Skeletal muscle satellite cell (primary cell): ENCODE results near the gene IGSF9.

Source experiments
- H3K27me3 ChIP-seq: 2 replicates; pipeline ENCODE4 v1.7.0; 2013; ENCODE audit warnings: low read length; ENCODE audit not compliant: control insufficient read depth, insufficient read depth
- H3K36me3 ChIP-seq: 2 replicates; pipeline ENCODE4 v1.7.0; 2013; ENCODE audit warnings: mild to moderate bottlenecking, control low read depth, low read length; ENCODE audit not compliant: insufficient read depth
- H3K4me1 ChIP-seq: 2 replicates; pipeline ENCODE4 v1.7.0; 2013; ENCODE audit warnings: low read length; ENCODE audit not compliant: control insufficient read depth, insufficient read depth
- H3K4me2 ChIP-seq: 2 replicates; pipeline ENCODE4 v1.7.0; 2013; ENCODE audit warnings: mild to moderate bottlenecking, low read length
- H3K4me3 ChIP-seq: 2 replicates; pipeline ENCODE4 v1.7.0; 2013; ENCODE audit warnings: low read length
- H3K9ac ChIP-seq: 2 replicates; pipeline ENCODE4 v1.7.0; 2013; ENCODE audit warnings: mild to moderate bottlenecking, low read depth, low read length, moderate library complexity
- H3K9me3 ChIP-seq: replicated peaks from 2 replicates; pipeline ENCODE4 v1.7.0; 2013; ENCODE audit warnings: mild to moderate bottlenecking, control low read depth, low read length

Gene IGSF9

DNA sequence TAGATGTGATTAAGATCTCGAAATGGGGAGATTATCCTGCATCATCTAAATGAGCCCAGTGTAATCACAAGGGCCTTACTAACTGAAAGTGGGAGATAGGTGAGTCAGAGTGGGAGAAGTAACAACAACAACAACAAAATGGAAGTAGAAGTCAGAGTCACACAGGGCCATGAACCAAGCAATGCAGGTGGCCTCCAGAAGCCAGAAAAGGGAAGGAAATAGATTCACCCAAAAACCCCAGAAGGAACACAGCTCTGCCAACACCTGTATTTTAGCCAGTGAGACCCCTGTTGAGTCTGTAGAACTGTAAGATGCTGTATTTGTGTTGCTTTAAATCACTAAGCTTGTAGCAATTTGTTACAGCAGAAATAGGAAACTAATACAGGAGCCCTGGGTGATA, 24.2 kb downstream of the IGSF9 start:
- Histone ChIP-seq H3K9ac (peak overlapping the region; percentile 100), H3K4me1 (peaks cover 74% of the 10 kb centered on the region), H3K27me3 (no peaks in the 10 kb centered on the region), H3K4me2 (peak overlapping the region; percentile 95), H3K36me3 (peaks cover 47% of the 10 kb centered on the region), H3K4me3 (peak overlapping the region; percentile 91), H3K9me3 (no peaks in the 10 kb centered on the region)

DNA sequence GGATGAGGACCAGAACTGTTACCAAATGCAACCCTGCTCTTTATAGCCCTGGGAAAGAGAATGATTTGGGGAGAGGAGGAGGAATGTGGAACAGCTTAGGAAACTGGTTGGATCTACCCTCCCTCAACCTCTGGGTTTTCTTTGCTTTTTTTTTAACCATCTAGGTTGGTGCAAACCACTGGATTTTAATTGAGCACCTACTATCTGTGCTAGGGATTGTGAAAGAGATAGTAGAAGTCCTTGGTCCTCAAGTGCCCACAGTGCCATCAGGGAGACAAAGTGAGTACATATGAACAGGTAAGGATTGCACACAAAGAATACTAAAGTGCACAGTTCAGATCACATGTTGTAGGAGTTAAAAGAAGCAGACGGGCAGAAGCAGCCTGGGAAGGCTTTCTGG, 24.8 kb downstream of the IGSF9 start:
- H3K9me3 ChIP-seq: no peaks in the 10 kb centered on the region
- no peak overlapping the region for H3K4me3 ChIP-seq
- peaks cover 76% of the 10 kb centered on the region for H3K4me1 ChIP-seq
- H3K27me3 ChIP-seq: no peaks in the 10 kb centered on the region
- H3K36me3 ChIP-seq: peaks cover 47% of the 10 kb centered on the region
- peak overlapping the region; percentile 95 for H3K4me2 ChIP-seq
- no peak overlapping the region for H3K9ac ChIP-seq

DNA sequence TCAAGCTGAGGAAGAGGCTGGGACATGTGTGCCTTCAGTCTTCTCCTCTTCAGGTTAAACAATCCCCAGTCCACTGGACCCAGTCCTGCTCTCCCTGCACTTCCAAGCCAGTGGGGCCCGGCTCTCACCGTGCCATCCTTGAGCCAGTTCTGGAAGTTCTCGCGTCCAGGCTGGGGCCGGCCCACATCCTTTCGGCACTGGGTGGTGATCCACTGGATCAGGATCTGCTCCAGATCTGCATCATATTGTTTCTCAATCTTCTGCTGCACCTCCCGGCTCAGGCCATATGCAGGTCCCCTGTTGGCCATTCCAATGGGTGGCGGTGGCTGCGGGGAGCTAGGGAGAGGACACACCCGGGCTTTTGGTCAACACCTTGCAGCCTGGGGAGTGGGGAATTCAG, 25.2 kb downstream of the IGSF9 start:
- H3K4me1 ChIP-seq: peaks cover 75% of the 10 kb centered on the region
- no peaks in the 10 kb centered on the region for H3K27me3 ChIP-seq
- peaks cover 47% of the 10 kb centered on the region for H3K36me3 ChIP-seq
- no peak overlapping the region for H3K9ac ChIP-seq
- H3K9me3 ChIP-seq: no peaks in the 10 kb centered on the region
- H3K4me2 ChIP-seq: peak overlapping the region; percentile 95
- no peak overlapping the region for H3K4me3 ChIP-seq

DNA sequence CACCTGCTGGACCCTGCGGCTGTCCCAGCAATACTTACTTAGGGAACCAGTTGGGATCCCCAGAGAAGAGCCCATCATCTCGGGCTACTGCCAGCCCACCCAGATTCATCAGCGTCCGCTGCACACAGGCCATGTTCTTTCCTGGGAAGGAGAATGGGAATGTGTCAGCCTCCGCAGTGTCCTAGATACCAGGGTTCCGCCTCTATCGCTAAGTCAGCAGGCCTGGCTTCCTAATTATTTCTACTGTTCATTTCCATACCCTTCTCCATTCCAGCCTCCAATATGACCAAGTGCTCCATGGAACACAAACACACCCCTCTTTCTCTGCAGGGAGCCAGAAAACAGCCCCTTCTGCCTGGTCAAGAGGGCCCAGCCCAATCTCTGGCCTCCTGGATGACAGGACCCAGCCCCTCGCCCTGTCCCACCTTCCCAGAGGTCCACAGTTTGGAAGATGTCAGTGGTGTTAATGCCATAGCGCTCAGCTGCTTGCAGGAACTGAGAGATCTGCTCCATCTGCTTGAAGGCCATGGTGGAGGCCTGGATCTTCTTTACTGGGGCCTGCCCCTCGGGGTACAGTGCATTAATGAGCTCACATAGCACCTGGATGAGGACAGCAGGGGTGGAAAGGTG, 26.1 kb downstream of the IGSF9 start:
- Histone ChIP-seq H3K4me1 (peaks cover 75% of the 10 kb centered on the region), H3K4me3 (no peak overlapping the region), H3K9me3 (no peaks in the 10 kb centered on the region), H3K9ac (peak overlapping the region; percentile 33), H3K27me3 (no peaks in the 10 kb centered on the region), H3K36me3 (peaks cover 47% of the 10 kb centered on the region), H3K4me2 (peak overlapping the region; percentile 9)

DNA sequence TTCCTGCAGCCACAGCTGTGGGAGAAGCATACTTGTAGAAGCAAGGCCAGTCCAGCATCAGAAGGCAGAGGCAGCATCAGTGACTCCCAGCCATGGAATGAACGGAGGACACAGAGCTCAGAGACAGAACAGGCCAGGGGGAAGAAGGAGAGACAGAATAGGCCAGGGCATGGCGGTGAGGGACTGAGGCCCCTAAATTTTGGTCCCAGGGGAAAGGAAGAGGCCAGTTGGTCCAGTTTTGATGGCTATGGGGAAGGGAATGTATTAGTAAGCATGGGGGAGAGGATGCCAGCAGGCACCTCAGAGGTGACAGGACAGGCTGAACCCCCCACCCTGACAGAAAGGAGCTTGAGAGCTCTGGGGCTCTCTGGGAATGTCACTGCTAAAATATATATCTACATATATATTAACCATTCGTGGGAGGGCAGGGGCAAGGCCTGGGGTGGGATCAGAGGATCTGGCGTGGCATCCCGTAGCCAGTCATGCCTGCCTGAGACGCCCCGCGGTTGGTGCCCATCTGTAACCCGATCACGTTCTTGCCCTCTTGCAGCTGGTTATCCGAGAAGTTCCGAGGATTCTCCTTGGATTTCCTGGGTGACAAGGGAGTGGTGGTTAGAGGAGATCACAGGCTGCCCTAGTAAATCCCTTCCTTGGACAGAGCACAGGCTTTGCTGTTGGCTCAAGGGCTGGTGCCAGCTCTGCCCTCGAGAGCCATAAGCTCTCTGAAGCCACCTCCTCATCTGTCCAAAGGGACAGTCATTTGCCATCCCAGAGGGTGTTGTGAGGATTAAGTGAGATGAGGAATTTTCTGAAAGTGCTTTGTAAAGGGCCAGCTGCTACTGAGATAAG, 26.8 kb downstream of the IGSF9 start:
- H3K9ac ChIP-seq: peak overlapping the region; percentile 33
- H3K4me2 ChIP-seq: peak overlapping the region; percentile 9
- peaks cover 47% of the 10 kb centered on the region for H3K36me3 ChIP-seq
- no peaks in the 10 kb centered on the region for H3K9me3 ChIP-seq
- no peak overlapping the region for H3K4me3 ChIP-seq
- no peaks in the 10 kb centered on the region for H3K27me3 ChIP-seq
- peaks cover 75% of the 10 kb centered on the region for H3K4me1 ChIP-seq

DNA sequence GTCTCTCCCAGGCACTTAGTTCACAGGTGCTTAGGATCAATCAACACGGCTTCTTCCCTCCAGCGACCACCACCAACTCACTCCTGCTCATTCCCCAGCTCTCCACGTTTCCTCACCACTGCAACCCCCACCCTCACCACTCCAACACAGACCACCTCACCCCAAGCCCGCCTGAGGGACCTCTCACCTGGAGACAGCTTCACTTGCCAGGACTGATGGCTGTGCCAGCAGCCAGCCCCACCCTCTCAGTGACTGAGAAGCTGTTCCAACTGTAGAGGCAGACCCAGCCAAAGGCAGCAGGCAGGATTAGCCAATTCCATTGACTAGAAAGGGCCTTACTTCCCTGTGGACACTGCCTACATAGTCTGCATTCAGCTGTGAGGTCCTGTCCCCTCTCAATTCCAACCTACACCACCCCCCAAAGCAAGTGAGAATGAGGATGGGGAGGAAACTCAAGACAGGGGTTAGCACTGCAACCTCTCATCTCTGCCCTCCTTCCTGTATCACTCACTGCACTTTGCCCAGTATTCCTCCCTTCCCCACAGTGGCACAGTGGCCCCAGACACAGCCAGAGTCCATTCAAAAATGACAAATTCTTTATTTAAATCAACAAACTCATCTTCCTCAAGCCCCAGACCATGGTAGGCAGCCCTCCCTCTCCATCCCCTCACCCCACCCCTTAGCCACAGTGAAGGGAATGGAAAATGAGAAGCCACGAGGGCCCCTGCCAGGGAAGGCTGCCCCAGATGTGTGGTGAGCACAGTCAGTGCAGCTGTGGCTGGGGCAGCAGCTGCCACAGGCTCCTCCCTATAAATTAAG, 27.7 kb downstream of the IGSF9 start:
- Histone ChIP-seq H3K27me3 (no peaks in the 10 kb centered on the region), H3K4me2 (no peak overlapping the region), H3K4me1 (peaks cover 71% of the 10 kb centered on the region), H3K9me3 (no peaks in the 10 kb centered on the region), H3K4me3 (no peak overlapping the region), H3K9ac (no peak overlapping the region), H3K36me3 (peaks cover 47% of the 10 kb centered on the region)

DNA sequence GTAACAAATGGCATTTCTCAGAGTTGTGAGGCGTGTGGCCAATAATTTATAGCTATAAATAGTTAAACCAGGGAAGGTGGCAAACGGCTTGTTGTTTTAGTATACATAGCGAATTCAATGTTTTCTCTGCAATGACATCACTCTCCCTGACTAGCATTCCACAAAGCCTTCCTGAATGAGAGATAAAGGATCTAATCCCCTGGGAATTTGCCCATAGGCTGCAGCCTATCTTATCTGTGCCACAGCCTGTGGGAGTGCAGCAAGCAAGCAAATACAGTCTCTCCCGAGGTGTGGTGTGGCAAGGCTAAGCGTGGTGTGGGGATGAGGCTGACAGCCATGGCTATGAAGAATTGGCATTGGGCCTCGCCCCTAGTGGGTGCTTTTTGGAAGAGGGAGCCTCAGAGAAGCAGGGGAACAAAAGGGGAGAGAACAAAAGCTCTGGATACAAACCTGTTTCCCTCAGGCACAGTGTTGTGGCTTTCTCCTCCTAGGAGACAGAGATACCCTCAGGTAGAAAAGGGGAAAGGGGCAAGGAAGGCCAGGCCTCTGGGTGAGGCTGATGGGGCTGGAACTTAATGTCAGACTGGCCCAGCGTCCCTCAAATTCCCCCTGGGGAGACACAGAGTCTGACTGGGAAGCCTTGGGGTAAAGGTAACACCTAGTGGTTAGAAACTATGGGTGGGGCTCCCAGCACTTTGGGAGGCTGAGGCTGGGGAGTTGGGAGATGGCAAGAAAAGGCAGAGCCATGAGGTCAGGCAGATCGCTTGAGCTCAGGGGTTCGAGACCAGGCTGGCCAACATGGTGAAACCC, 29.0 kb downstream of the IGSF9 start:
- H3K9ac ChIP-seq: peak overlapping the region; percentile 38
- H3K36me3 ChIP-seq: peaks cover 47% of the 10 kb centered on the region
- no peak overlapping the region for H3K4me3 ChIP-seq
- no peaks in the 10 kb centered on the region for H3K27me3 ChIP-seq
- no peak overlapping the region for H3K4me2 ChIP-seq
- H3K4me1 ChIP-seq: peaks cover 64% of the 10 kb centered on the region
- H3K9me3 ChIP-seq: no peaks in the 10 kb centered on the region

DNA sequence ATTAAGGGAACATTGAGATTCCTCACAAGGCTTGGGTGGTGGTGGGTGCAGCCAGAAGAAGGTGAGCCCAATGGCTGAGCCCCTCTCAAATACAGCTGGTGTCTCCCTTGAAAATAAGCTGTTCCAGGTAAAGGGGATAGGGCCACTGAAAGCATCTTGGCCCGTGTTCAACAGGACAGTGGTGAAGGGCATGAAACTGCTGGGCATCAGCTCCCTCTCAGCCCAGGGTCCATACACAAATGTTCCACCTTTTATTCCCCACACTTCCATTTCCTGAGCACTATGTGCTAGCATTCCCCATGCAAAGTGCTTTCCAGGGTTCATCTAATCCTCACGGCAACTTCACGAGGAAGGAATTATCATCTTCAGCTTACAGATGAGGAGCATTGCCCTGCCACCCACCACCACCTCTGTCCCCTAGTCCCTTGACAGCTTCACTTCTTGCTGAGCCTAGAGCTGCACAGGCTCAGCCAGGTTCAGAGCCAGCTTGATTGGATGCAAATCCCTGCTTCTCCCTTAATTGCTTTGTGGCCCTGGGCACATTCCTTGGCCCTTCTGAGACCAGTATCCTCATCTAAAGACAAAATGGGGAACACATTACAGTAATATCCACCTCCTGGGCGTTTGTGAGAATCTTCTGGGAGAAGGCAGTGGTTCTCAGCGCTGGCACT, 29.7 kb downstream of the IGSF9 start:
- Histone ChIP-seq H3K4me1 (peaks cover 60% of the 10 kb centered on the region), H3K9me3 (no peaks in the 10 kb centered on the region), H3K4me3 (no peak overlapping the region), H3K27me3 (no peaks in the 10 kb centered on the region), H3K36me3 (peaks cover 40% of the 10 kb centered on the region), H3K9ac (no peak overlapping the region), H3K4me2 (no peak overlapping the region)

DNA sequence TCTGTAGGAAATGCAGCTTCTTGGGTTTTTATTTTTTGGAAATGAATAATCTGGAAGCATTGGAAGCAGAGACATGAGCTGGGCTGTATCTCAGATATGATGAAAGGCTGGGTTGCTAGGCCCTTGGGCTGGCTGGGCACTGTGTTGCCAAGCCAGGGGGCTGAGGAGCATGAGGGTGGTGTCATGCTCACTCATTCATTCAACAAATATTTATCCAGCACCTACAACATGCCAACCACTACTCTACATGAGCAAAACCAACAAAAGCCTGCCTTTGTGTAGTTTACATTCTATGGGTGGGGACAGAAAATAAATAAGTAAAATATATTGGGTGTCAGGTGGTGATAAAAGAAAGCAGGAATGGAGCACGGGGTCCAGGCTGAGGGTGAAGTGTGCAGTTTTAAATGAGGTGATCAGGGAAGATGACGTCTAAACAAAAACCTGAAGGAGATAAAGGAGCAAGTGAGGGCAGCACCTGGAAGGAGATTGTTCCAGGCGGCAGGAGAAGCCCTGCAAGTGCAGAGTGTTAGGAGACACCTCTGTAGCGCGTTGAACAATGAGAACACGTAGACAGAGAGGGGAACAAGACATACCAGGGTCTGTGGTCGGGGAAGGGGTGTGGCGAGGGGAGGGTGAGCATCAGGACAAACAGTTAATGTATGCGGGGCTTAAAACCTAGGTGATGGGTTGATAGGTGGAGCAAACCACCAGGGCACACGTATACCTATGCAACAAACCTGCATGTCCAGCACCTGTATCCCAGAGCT, 31.0 kb downstream of the IGSF9 start:
- Histone ChIP-seq H3K9ac (no peak overlapping the region), H3K4me2 (no peak overlapping the region), H3K9me3 (no peaks in the 10 kb centered on the region), H3K27me3 (no peaks in the 10 kb centered on the region), H3K4me1 (peaks cover 58% of the 10 kb centered on the region), H3K36me3 (peaks cover 27% of the 10 kb centered on the region), H3K4me3 (no peak overlapping the region)
